Lower lobe of right lung (tissue), 2 donors: ENCODE data around the gene NCKAP1. TPM values are rescaled to one million over a fixed set of nuclear protein-coding genes. Genes with fewer than 3 reads are reported as not detected.

Source experiments
- ATAC-seq, 2 donors: fragments of 200-7000 bp; cut with Tn5 transposase; one replicate each; pipeline ENCODE4 v1.9.1; 2020 to 2022; ENCODE audit warnings: mild to moderate bottlenecking in 2 of 2, moderate library complexity in 2 of 2
- DNase-seq: peaks from one replicate; pipeline ENCODE4 v3.0.0-alpha.2; 2020
- H3K27ac ChIP-seq: fragments of 200-600 bp; one replicate; pipeline ENCODE4 v1.8.0; 2022
- H3K27me3 ChIP-seq: fragments of 200-600 bp; one replicate; pipeline ENCODE4 v1.8.0; 2022; ENCODE audit warnings: low read depth
- H3K36me3 ChIP-seq: fragments of 200-600 bp; one replicate; pipeline ENCODE4 v1.8.0; 2022; ENCODE audit warnings: mild to moderate bottlenecking
- H3K4me1 ChIP-seq: fragments of 200-600 bp; one replicate; pipeline ENCODE4 v1.8.0; 2022
- H3K4me3 ChIP-seq: fragments of 200-600 bp; one replicate; pipeline ENCODE4 v1.8.0; 2022; ENCODE audit warnings: mild to moderate bottlenecking
- H3K9me3 ChIP-seq: fragments of 200-600 bp; one replicate; pipeline ENCODE4 v1.8.0; 2022
- CTCF ChIP-seq: fragments of 200-600 bp; IDR thresholded peaks from one replicate; pipeline ENCODE4 v1.8.0; 2022; ENCODE audit warnings: antibody characterized with exemption, mild to moderate bottlenecking
- intact Hi-C: fragments of 100-400 bp; cut with DNase I; formaldehyde crosslinking; loops from one replicate; pipeline ENCODE4 v1.11.0; 2022
- total RNA-seq: library from RNA; stranded (reverse); fragmentation: NEBNext Ultra II Directional; extraction: Animal tissue kit (Norgen Biotek cat#: 25700); gene quantifications from one replicate; pipeline ENCODE4 v1.2.1, GENCODE V29; 2021
- donor health status: DM: no; HTN: yes; CAD: no; lungs with severe emphysema.

NCKAP1 gene
- total RNA-seq, 1 donor from 2014 or later, result 96.8 TPM

GRCh38 chr2:182891611-182892010 is 146.6 kb downstream of the NCKAP1 start:
- intact Hi-C loops, result no loop called here
- DNase-seq, result no peak
- no peaks in the 10 kb centered on the region for H3K9me3 ChIP-seq
- no peak for ATAC-seq
- no peaks in the 10 kb centered on the region for H3K27me3 ChIP-seq
- H3K36me3 ChIP-seq, result no peaks in the 10 kb centered on the region
- no peak for TF ChIP-seq CTCF
- H3K4me1 ChIP-seq, result no peaks in the 10 kb centered on the region
- H3K4me3 ChIP-seq, result no peak overlapping the region
- no peak overlapping the region for H3K27ac ChIP-seq

GRCh38 chr2:182890773-182891378 is 147.4 kb downstream of the NCKAP1 start:
- ATAC-seq, result no peak
- no peak for TF ChIP-seq CTCF
- DNase-seq, result no peak
- Histone ChIP-seq H3K27ac (no peak overlapping the region), H3K27me3 (no peaks in the 10 kb centered on the region), H3K4me1 (no peaks in the 10 kb centered on the region), H3K9me3 (no peaks in the 10 kb centered on the region), H3K4me3 (no peak overlapping the region), H3K36me3 (no peaks in the 10 kb centered on the region)
- intact Hi-C loops, result no loop called here

GRCh38 chr2:182890305-182890704 is 148.0 kb downstream of the NCKAP1 start:
- ATAC-seq, result no peak

GRCh38 chr2:182887753-182888415 is 150.4 kb downstream of the NCKAP1 start:
- no peak for ATAC-seq
- Histone ChIP-seq H3K27me3 (no peaks in the 10 kb centered on the region), H3K4me3 (no peak overlapping the region), H3K36me3 (no peaks in the 10 kb centered on the region), H3K27ac (no peak overlapping the region), H3K4me1 (no peaks in the 10 kb centered on the region), H3K9me3 (no peaks in the 10 kb centered on the region)
- TF ChIP-seq CTCF, result no peak
- intact Hi-C loops, result no loop called here
- no peak for DNase-seq

More at GRCh38 chr2:182890305-182890704, 148.0 kb downstream of the NCKAP1 start:
- Histone ChIP-seq H3K36me3 (no peaks in the 10 kb centered on the region), H3K27me3 (no peaks in the 10 kb centered on the region), H3K9me3 (no peaks in the 10 kb centered on the region), H3K4me3 (no peak overlapping the region), H3K27ac (no peak overlapping the region), H3K4me1 (no peaks in the 10 kb centered on the region)
- intact Hi-C loops, result no loop called here
- no peak for DNase-seq
- no peak for TF ChIP-seq CTCF

- ATAC-seq (no peak), DNase-seq (no peak)
- Histone ChIP-seq H3K27ac (no peak overlapping the region), H3K27me3 (no peaks in the 10 kb centered on the region), H3K4me3 (no peak overlapping the region), H3K36me3 (no peaks in the 10 kb centered on the region), H3K9me3 (no peaks in the 10 kb centered on the region), H3K4me1 (no peaks in the 10 kb centered on the region)
- no peak for TF ChIP-seq CTCF
- intact Hi-C loops, result no loop called here
These were observed 151.2 kb downstream of the NCKAP1 start for GRCh38 chr2:182887093-182887492.
